Islet of Langerhans (tissue), 1 donor: ENCODE measurements around the gene NPAS3.
A peak's percentile ranks its signal among the peaks of the same experiment; 100 is the strongest.

Source experiments
- FAIRE-seq: peaks from one replicate; lab custom pipeline; 2011; peaks lifted over from hg19 to GRCh38; lab: Jason Lieb, UNC

The NPAS3 gene

DNA sequence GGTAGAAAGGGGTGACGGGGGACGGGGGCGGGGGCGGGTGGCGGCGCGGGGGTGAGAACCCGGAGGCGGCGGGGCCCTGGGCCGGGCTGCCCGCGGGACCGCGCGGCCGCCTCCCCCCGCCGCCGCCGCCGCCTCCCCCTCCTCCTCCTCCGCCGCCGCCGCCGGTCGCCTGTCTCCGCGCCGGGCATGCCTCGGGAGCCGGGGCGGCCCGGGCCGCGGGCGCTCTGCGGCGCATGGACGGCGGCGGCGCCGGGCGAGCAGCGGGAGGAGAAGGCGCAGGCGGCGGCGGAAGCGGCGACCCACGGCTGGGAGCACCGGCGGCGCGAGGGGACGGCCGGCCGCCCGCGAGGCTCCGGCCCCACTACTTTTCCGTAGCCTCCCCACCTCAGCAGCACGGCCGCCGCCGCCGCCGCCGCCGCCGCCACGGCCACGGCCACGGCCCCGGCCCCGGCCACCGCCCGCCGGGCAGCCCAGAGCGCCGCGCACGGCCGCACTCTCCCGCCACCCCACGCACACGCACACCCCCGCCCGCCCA, at the start of gene NPAS3:
NPAS3 (plus strand) TSS at position 161 of the 535 bp plus-strand sequence.
- no peak for FAIRE-seq

DNA sequence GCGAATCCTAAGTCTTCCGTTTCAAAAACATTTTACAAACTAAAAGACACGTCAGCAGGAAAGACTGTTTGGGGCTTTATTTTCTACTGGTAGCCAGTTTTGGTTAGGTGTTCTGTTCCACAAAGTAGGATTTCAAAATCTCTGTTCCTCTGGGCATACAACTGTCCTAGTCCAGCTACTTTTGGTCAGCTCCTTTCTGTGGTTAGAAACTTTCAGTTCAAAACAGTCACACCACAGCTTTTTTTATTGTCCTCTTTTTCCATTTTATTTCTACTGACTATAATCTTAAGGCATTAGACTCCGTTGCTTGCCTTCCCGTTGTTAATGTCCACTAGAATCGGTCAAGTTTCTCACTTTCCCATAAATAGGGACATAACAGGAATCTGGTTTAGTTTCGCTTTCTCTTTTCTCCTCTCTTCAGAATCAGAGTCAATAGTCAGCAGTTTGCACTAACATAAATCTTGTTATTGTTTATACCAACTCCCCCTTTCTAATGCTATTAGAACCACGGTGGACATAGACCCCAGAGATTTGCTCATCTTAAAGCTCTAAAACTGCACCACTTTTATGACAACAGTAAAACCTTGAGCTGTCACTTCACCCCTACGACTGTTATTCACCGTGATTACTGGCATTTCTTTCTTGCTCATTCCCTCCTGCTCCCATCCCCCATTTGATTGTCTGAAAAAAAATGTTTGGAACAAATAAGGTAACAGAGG, 41.5 kb upstream of the NPAS3 start:
- peak; percentile 86 for FAIRE-seq

DNA sequence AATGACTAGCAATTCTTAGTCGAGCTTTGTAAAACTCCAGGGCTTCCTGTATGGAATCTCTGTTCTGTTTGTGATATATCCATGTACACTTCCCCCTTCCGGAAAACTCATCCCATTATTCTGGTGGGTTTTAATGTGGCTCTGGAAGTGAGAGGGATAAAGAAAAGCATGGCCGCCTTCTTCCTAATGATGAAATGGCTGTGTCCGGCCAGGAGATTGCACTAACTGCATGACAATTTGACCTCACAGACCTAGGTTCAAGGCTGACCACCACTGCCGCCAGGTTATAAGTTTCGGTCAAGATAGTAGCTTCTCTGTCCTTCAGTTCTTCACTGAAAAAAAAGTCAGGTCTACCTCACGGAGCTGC, 41.0 kb upstream of the NPAS3 start:
- FAIRE-seq: no peak

DNA sequence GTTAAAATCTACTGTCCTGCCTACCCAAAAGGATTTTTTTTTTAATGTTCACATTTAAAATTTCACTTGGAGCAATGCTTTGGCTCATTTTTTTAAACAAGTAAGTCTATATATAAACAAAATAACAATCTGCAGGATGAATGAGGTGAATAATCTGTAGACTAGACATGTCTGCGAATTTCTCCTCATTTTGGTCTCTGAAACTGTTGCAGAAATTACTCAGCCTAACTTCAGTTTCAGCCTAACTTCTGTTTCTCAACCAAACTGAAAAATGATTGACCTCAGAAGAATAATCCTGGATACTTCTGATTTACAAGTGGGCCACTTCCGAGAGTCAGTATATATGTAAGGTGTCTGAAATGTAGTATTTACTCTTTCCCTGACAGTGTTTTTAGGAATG, 39.8 kb upstream of the NPAS3 start:
- FAIRE-seq: no peak

DNA sequence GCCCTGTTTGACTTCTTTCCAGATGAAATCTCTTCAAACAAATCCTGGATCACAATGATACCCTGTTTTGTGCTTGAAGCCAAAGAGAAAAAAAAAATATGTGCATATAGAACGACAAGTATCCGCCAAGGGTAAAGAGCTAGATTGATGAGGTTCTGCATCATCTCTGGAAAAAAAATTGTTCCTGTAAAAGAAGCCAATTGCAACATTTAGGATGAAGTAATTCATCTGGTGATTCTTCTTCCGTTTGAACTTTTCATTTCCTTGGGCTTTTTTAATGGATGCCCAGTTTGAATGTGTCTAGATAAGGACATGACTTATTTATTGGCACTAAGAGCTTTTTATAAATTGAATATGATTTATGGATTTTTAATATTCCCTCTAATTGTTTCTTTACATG, 38.1 kb upstream of the NPAS3 start:
- FAIRE-seq: no peak

DNA sequence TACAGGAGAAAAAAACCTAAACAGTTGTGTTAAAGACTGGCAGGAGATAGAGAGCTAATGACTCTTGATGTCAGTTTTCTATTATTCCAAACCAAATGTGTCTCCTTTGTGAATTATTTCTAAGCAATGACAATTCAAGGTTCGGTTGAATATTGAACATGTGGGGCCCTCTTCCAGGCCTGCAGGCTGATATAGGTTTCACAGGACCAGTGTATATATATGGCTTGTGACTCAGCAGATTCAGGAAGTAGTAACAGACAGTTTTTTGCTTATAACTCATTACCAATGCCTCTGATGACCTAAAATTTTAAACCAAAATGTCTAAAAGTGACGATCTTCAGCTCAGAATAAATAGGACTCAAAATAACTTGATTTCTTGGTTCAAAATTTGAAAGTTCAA, 33.7 kb upstream of the NPAS3 start:
- FAIRE-seq: no peak

DNA sequence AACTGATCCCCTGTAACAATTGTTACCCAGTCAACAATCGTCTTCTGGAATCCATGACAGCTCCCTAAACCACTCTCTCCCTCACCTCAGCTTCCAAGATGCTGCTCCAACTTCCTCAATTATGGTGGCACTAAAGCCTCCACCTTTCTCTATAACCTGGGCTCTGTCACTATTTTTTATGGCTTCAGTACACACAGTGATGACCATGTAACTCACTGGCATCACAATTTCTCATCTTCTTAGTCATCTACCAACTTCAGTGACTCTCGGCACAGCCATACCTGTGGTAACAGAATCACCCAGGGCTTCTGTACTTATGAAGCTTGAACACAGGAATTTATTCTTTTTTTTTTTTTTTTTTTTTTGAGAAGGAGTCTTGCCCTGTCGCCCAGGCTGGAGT, 32.0 kb upstream of the NPAS3 start:
- FAIRE-seq: no peak

DNA sequence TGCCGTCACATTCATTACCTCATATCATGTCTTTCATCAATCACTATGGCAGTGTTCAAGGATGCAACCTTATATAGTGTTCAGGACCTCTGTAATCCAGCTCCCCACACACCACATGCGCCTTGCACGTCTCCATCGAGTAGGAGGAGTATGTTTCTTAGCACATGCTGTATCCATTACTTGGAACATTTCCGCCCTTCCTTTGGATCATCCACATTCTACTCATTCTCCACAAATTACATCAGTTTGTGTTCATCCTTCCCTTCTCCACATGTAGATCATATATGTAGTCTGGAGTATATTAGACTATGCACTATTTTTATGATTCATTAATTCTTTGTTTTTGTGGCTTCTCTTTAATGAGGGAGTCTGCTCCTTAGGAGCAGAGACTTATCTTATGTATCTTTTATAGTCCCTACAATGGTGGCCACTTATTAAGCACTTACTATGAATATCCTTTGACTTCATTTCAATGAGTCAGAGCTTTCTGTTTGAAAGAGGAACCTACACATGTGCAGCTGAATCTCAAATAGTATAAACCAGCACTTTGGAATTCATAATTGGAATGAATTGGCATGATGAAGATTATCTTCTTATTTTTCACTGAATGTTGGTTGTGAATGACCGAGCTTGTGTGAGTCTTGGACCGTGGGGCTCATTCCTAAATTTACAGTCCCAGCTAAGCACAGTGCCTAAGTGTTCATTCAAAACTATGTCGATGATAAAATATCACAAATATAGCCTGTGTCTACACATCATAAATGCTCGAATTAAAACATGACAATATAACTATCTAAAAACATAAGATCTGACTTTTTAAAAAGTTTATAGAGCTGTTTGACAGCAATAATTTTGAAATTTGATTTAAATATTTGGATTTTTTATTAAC, 30.2 kb upstream of the NPAS3 start:
- peak; percentile 73 for FAIRE-seq

DNA sequence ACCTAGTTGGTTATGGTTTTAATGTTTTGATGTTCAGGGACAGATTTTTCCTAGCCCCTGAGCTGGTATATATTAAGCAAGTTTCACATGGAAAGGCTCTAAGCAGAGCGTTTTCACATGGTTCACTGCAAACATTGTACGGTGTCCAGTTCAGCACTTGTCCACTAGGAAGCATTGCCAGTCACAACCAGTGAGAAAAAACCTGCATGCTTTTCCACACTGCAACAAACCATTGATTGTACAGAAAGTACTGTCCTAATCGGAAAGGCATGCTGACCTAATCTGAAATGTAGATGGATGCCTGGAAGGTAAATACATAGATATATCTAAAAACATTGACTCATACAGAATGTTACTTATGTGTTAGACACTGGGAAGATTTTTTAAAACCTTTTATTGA, 25.0 kb upstream of the NPAS3 start:
- no peak for FAIRE-seq

DNA sequence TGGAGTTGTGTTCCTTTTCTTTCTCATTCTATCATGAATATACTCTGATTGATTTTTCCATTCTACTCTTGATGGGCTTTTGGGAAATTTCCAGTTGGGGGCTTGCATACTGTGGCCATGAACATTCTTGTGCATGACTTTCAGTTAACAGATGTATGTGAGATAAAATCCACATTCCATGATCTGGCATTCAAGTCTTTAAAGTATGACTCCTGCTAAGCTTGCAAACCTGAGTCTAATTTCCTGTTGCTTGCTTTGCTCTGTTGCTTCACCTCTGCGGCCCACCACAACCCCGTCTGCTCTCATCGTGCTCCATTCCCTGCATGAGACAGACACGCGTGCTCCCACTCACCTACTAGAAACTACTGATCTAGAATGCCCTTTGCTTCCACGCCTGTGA, 24.3 kb upstream of the NPAS3 start:
- no peak for FAIRE-seq

DNA sequence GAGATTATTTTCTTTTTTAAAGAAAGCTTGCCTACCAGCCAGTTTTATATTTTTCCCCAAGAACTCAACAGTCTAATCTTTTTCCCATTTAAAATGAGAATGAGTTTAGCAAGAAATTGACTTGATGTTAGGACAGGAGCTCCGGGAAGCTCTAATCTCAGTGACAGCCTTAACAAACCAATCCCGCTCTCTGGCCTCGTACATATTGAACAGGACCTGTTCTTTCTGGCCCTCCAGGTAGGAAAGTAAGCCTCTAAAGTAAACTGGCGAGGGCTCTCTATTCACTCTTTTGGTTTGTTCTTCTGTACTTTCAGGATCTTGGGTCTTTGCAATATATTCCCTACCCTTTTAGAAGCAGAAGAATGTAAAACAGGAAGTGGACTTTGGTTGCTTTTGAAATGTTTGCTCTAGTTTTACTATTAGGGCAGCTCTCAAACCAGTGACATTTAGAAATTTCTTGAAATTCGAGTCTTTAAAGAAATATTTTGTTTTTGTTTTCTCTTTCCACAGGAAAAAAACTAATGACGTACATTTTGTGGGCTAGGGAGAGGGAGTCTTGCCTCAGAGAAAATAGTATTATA, 17.9 kb upstream of the NPAS3 start:
- no peak for FAIRE-seq

DNA sequence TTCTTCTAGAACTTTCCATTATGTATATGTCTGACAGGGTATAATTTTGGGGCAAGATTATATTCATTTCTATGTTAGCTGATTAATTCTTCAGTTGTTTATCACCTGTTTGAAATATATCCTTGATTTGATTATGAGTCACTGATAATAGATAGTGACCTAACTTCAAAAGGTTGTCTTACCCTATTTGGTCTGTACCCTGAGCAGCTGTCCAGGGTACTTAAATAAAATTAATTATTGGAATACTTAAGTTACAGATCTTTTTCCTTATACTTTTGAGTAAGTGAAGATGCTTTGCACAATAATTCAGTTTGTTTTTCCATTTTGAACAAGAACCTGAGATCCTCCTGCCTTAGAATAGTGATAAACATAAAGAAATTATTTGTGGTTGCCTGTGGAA, 13.2 kb upstream of the NPAS3 start:
- no peak for FAIRE-seq

DNA sequence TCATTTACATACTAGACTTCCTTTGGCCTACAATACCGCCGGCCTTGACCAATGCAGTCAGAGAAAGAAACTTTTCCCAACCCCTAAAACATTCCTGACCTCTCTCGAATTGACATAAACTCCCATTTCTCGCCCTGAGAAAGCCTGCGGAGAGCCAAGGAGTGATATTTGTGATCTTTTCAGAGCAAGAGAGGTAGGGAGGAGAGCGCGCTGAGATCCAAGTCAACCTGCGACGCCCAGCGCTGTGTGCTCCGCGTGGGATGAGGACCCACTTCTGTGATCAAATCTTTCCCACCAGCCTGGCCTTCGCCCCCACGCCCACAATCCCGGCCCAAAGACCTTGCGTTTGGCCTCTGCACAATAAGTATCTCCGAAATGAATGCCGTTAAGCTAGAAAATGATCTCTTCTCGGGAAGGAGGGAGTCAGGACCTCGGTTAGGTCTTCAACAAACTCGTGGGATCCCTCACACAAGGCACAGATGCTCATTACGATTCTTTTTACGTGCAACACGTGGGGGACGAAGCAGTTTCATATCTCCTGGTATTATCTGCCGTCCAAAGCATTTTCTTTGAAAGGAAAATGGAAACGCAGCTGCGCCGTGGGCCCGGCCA, 6.3 kb upstream of the NPAS3 start:
- no peak for FAIRE-seq

DNA sequence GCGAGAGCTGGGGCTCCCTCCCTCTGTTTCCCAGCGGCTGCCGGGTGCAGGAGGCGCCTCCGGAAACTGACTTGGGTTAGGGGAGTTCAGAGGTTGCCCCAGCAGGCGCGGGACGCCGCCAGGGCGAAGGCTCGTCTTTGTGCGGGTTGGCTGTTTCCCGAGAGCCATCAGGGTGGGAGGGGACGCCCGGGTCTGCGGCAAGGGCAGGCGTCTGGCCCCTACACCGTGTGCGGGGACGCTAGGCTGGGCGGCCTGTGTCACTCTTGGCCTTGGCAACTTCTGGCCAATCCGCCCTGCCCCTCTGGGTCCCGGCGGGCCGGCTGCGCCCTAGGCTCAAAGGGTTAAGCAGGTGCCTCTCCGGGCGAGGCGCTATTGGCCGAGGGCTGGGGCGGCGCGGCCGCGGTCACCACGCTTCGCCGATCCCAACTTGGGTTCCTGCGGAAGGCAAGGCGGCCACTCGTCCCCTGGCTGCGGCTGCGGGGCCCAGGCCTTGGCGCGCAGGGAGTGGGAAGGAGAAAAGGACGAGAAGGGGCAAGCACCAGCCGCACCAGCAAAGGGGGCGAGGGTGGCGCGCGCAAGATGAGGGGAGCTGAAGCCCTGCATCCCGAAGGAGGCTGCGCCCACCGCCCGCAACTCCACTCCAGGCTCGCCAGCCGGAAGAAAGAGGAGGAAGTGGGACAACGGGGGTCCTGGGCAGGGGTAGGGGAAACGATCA, 5.6 kb upstream of the NPAS3 start:
- FAIRE-seq: no peak

DNA sequence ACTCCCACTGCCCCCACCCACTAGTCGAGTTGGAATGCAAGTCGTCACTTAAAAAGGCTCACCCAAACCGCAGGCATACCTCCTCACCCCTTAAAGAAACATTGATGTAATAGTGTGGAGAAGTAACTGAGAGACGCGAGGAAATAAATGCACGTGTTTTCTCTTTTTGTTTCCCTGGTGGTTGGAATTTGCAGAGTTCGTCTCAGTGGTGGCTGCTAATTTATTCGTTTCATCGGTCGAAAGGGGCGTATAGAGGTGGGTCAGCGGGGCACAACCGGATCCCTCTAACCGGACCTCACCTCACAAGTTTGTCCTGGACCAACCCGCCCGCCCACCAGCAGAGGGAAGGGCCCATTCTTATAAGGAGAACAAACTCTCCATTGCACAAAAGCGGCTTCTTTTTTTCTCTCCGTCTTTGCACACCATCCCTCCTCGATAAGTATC, 5.0 kb upstream of the NPAS3 start:
- FAIRE-seq: peak; percentile 76

DNA sequence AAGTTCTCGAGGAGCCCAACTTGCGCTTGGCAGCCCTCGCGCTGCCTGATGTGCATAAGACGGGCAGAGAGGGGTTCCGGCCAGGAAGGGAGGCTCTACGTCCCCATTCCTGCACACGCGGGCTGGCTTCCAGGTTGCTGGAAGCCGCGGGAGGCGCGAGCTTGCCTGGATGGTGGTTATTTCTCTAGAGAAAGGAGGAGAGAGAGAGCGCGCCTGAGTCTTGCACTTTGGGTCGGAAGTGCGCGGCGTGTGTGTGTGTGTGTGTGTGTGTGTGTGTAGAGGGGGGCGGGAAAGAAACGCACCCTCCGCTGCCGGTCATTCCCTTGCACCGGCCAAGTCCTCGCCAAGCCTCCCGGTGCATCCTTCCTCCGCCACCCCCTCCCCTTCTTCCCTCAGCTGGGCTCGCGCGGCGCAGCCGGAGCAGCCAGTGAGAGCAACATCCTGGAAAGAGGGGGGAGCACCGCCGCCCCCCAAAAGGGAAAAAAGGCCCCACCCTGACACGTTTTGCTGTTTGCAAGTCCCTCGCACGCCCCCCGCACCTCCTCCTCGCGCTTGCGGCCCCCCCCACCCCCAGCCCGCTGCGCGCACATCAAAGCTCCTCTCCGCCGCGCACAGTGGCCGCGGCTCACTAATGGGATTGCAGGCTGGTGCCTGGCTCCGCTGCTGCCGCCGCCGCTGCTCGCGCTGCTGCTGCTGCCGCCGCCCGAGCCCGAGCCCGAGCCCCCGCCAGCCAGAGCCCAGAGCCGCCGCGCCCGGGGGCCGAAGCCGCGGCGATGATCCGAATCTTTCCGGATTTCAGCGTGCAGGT, 4.4 kb upstream of the NPAS3 start:
- FAIRE-seq: no peak

DNA sequence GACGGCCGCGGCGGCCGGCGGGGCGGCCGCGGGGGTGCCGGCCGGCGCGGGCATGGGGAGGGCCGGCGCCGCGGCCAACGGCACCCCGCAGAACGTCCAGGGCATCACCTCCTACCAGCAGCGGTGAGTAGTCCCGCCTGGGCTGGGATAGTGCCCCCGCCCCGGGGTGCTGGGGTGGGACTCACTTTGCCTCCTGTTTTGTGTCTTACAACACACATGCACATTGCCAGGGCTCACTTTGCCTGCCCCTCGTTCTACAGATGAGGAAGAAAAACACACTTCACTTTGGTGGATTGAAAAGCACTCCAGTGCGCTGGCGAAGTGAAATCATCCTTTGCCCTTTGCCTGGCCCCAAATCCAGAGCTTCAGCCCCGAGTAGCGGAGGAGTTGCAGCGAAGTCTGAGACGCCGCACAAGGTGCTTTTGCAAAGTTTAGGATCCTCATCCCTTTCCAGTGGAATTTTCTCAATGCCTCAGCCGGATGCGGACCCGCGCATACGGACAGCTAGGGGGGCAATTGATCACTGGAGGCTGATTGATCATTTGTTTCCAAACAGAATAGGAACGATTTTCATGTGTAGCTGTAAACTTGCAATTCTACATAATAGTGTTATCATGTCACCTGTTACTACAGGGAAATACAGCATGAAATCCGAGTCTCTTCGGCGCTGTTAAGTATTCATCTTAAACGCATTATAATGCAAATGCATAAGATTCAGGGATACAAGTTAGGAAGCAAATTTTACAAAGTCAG, 3.6 kb upstream of the NPAS3 start:
- FAIRE-seq: no peak

DNA sequence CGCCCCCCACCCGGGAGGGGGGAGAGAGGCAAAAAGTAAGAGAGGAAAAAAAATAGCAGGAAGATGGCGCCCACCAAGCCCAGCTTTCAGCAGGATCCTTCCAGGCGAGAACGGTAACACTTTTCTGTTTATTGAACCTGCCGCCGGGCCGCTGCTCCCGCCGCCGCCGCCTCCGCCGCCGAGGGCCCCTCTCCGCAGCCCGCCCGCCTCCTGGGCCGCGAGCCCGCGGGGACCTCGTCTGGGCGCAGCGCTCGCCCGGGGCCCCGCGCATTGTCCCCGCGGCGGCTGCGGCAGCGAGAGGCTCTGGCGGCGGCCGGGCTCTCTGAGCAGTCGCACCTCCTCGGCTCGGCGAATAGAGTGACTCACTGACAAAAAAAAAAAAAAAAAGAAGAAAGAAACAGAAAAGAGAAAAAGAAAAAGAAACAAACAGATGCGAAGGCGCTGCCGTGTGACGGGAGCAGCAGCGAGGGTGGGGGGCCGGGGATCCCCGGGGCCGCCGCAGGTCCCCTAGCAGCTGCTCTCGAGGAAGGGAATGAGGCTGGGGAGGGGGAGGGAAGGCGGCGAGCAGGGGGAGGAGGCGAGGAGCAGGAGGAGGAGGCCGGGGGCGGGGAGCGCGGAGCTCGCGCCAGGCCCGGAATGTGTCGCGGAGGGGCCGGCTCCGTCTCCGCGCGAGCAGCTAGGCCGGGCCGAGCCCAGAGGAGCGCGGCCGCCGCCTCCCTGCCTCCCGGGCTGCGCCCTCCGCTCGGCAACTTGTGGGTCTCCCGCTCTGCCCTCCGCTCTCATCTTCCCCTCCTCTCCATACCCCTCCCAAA, 781 bp downstream of the NPAS3 start:
- FAIRE-seq: no peak

DNA sequence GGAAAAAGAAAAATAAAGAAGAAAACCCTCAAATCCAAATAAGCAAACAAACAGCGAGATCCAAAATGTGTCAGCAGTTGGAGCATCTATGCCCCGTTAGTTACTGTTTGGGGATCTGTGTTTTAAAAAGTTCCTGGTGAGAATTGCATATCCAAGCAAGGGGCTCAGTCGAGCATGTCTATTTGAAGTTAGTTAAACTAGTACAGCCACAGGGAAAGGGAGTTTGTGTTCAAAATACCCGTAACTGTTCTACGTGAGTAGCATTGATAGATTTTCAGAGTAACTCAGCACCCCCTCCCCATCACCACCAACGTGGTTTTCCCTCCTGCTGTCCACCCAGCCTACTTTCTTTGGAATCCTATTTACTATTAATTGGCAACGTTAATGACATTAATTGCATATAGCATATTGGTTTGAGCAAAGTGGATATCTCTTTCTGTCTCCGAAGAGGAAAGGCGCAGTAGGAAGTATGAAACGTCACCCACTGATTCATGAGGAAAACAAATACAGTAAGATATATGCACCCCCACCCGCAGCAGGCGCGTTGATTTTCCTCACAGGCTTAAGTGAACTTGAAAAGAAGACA, 1.5 kb downstream of the NPAS3 start:
- FAIRE-seq: peak; percentile 94
